ENCODE measurements around the gene BMP6.

DNA sequence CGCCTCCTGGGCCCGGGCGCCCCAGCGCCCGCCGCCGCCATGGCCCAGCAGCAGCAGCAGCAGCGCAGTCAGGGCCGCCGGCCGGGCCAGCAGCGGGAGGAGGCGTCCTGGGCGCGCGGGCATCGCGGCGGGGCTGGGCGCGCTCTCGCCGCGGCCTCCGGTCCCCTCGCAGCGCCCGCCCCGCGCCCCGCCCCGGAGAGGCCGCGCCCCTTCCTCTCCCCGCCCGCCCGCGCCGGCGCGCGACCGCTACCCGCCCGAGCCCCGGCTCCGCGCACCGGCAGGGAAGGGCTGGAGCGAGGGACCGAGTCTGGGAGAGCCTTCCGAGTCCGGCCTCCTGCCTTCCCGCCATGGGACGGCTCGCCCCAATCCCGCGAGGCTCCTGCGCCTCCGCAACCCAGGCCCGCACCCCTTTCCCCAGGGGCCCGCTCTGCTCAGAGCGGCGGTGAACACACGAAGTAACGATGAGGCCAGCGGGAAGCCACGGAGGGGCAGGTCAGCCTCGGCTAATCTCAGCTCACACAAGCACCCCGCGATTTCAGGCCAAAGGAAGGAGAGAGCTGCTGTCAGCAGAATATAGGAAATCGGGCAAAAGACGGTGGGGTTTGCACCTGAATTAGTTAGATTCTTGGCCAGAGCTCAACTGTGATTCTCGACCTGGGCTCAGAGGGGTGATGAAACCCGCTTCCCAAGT lies 184.9 kb downstream of the BMP6 start, which contains the start of gene TXNDC5:
- TF ChIP-seq, protein P1, sequence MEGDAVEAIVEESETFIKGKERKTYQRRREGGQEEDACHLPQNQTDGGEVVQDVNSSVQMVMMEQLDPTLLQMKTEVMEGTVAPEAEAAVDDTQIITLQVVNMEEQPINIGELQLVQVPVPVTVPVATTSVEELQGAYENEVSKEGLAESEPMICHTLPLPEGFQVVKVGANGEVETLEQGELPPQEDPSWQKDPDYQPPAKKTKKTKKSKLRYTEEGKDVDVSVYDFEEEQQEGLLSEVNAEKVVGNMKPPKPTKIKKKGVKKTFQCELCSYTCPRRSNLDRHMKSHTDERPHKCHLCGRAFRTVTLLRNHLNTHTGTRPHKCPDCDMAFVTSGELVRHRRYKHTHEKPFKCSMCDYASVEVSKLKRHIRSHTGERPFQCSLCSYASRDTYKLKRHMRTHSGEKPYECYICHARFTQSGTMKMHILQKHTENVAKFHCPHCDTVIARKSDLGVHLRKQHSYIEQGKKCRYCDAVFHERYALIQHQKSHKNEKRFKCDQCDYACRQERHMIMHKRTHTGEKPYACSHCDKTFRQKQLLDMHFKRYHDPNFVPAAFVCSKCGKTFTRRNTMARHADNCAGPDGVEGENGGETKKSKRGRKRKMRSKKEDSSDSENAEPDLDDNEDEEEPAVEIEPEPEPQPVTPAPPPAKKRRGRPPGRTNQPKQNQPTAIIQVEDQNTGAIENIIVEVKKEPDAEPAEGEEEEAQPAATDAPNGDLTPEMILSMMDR (optimal IDR thresholded peaks at IDR 0.05 in 1 of 3, IDR thresholded peaks at IDR 0.05 in 1 of 3, conservative IDR thresholded peaks at IDR 0.05 in 1 of 3; ENCODE audit: extremely low read depth in 1 of 3, insufficient read depth in 2 of 3, low read length in 3 of 3): no peak
- TF ChIP-seq EZH2 (IDR thresholded peaks at IDR 0.05; ENCODE audit: low read length): no peak

All from keratinocyte (primary cell).